Stimulated activated CD4-positive, alpha-beta T cell treated with anti-CD3 and anti-CD28 coated beads, Interleukin-1b, Interleukin-23, amount 100 ng/mL, for 1 hour (primary cell): Measurements from ENCODE around the gene EPS8L1.

Experiments
- DNase-seq, 2 donors: peaks; one replicate each; pipeline ENCODE4 v3.0.0-alpha.2; 2020; ENCODE audit warnings: low read depth in 2 of 2

The EPS8L1 gene

GRCh38 chr19:55115446-55116065, 39.9 kb downstream of the EPS8L1 start:
- peak in 1 of 2 donors; percentile 86 for DNase-seq

- no peak for DNase-seq
Measured at GRCh38 chr19:55116232-55116858, 40.7 kb downstream of the EPS8L1 start.

DNA sequence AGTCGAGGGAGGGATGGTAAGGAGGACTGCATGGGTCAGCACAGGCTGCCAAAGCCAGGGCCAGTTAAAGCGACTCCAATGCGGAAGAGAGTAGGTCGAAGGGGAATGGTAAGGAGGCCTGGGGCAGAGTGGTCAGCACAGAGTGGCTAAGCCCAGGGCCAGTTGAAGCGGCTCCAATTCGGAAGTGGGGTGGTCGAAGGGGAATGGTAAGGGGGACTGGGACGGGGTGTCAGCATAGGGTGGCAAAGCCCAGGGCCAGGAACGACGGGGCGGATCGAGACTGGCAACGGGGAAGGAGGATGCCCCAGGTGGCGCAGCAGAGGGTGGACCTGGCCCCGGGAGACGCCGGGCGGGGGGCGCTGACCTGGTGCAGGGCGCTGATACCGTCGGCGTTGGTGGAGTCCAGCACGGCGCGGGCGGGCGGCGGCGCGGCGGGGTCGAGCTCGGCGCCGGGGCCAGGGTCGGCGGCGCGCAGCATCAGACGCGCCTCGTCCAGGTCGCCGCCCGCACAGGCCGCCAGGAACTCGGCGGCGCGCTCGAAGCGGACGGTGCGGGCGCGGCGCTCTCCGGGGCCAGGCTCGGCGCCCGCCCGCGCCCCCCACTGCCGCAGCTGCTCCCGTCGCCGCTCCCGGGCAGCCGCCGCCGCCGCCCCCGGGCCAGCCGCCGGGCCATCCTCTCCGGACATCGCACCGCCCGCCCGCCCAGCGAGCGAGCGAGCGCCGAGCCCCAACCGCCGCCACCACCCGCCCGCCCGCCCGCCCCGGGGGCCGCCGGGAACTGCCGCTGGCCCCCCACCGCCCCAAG, 41.4 kb downstream of the EPS8L1 start, which contains the start of gene PPP1R12C:
TSS of gene PPP1R12C (minus strand) at position 779 of the 804 bp plus-strand sequence. CDS start at position 685, 94 bp downstream.
- DNase-seq: no peak

GRCh38 chr19:55117663-55118391, 42.2 kb downstream of the EPS8L1 start:
- peak; percentile 92 to 94 for DNase-seq

GRCh38 chr19:55118401-55118991, 42.8 kb downstream of the EPS8L1 start:
- DNase-seq: no peak

DNA sequence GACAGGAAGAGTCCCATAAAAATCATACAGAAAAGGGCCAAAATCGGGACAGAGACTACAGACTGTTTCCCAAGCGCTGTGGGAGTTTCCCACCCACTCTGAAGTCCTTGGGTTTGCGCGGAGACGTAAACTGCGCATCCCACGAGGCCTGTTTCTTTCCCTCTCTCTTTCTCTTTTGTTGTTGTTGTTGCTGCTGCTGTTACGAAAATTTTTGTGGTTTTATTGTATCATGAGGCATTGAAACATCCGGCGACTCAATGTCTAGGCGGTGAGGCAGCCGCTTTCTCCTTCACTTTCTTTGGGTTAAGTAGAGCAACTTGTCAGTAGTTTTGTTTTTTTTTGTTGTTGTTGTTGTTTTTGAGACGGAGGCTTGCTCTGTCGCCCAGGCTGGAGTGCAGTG, 43.4 kb downstream of the EPS8L1 start:
- no peak for DNase-seq

GRCh38 chr19:55131421-55131820, 55.8 kb downstream of the EPS8L1 start:
- DNase-seq: no peak

- DNase-seq: no peak
Measured at GRCh38 chr19:55132453-55133129, 56.9 kb downstream of the EPS8L1 start.

GRCh38 chr19:55133639-55134444, 58.2 kb downstream of the EPS8L1 start:
- DNase-seq: no peak

DNA sequence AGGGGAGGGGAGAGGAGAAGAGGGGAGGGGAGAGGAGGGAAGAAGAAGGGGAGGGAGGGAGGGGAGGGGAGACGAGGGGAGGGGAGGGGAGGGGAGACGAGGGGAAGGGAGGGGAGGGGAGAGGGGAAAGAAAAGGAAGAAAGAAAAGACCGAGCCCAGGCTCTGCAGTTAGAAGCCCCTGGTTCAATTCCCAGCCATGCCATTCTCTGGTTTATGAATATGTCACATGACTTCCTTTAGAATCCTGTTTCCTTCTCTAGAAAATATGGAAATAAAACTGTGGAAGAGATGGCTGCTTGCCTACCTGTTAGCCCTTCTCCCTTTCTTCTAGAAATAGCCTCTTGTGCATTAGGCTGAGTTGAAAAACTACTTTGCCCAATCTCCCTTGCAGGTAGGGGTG, 59.1 kb downstream of the EPS8L1 start:
- no peak for DNase-seq

- DNase-seq: no peak
Measured at GRCh38 chr19:55136399-55137102, 60.9 kb downstream of the EPS8L1 start.
